Measurements from ENCODE around the gene EMC9.

EMC9 gene

GRCh38 chr14:24131549-24131966 lies 9.8 kb downstream of the EMC9 start:
- no peak for DNase-seq (ENCODE audit: low read depth, low spot score)

GRCh38 chr14:24130717-24131548 lies 10.5 kb downstream of the EMC9 start:
- DNase-seq (ENCODE audit: low read depth, low spot score): no peak

- no peak for DNase-seq (ENCODE audit: low read depth, low spot score)
Measured at GRCh38 chr14:24130380-24130716, 11.0 kb downstream of the EMC9 start, which contains the start of gene FITM1. FITM1 (plus strand) TSS chr14:24130659; CDS start chr14:24131564, 905 bp downstream.

- DNase-seq (ENCODE audit: low read depth, low spot score): no peak
Measured at GRCh38 chr14:24129410-24129998, 11.9 kb downstream of the EMC9 start.

GRCh38 chr14:24127673-24128072 lies 13.7 kb downstream of the EMC9 start:
- no peak for DNase-seq (ENCODE audit: low read depth, low spot score)

GRCh38 chr14:24126939-24127338 lies 14.5 kb downstream of the EMC9 start:
- DNase-seq (ENCODE audit: low read depth, low spot score): no peak

GRCh38 chr14:24123424-24124417 lies 17.7 kb downstream of the EMC9 start:
- DNase-seq (ENCODE audit: low read depth, low spot score): peak; percentile 40

- DNase-seq (ENCODE audit: low read depth, low spot score): no peak
Measured at GRCh38 chr14:24122898-24123297, 18.5 kb downstream of the EMC9 start.

- no peak for DNase-seq (ENCODE audit: low read depth, low spot score)
Measured at GRCh38 chr14:24122416-24122815, 19.0 kb downstream of the EMC9 start.

GRCh38 chr14:24121210-24121609 lies 20.2 kb downstream of the EMC9 start:
- no peak for DNase-seq (ENCODE audit: low read depth, low spot score)

GRCh38 chr14:24119691-24120090 lies 21.7 kb downstream of the EMC9 start:
- DNase-seq (ENCODE audit: low read depth, low spot score): no peak

GRCh38 chr14:24117179-24117578 lies 24.2 kb downstream of the EMC9 start:
- DNase-seq (ENCODE audit: low read depth, low spot score): no peak

GRCh38 chr14:24116128-24116814 lies 25.1 kb downstream of the EMC9 start:
- no peak for DNase-seq (ENCODE audit: low read depth, low spot score)

GRCh38 chr14:24115422-24116127 lies 25.8 kb downstream of the EMC9 start:
- no peak for DNase-seq (ENCODE audit: low read depth, low spot score)

GRCh38 chr14:24114532-24115421 lies 26.6 kb downstream of the EMC9 start, which contains the start of the genes DCAF11 and NRL:
DCAF11 (plus strand) TSS chr14:24114777; CDS start chr14:24115595, 818 bp downstream.
NRL (minus strand) TSS chr14:24114949; CDS start chr14:24082848, 32,101 bp downstream.
- peak; percentile 100 for DNase-seq (ENCODE audit: low read depth, low spot score)

GRCh38 chr14:24113801-24114531 lies 27.4 kb downstream of the EMC9 start:
- peak; percentile 91 for DNase-seq (ENCODE audit: low read depth, low spot score)

GRCh38 chr14:24113379-24113800 lies 28.0 kb downstream of the EMC9 start:
- DNase-seq (ENCODE audit: low read depth, low spot score): no peak

- DNase-seq (ENCODE audit: low read depth, low spot score): no peak
Measured at GRCh38 chr14:24110523-24110922, 30.9 kb downstream of the EMC9 start.

GRCh38 chr14:24110060-24110459 lies 31.3 kb downstream of the EMC9 start:
- no peak for DNase-seq (ENCODE audit: low read depth, low spot score)

All from ELF-1 (cell line).